Smooth muscle cell (in vitro differentiated cells): ENCODE measurements around the gene SPOCK1. TPM values are rescaled to one million over a fixed set of nuclear protein-coding genes. Genes with fewer than 3 reads are reported as not detected.

Experiments
- DNase-seq: peaks from one replicate; lab custom pipeline; 2025; ENCODE audit not compliant: unreplicated experiment; lab: John Stamatoyannopoulos, UW
- H2AFZ ChIP-seq: fragments of 200-600 bp; sonication (generic); 2 replicates; pipeline ENCODE4 v1.6.0; 2016; ENCODE audit warnings: antibody characterized with exemption, low read depth, mild to moderate bottlenecking
- H3F3A ChIP-seq: fragments of 200-600 bp; sonication (generic); 2 replicates; pipeline ENCODE4 v1.6.0; 2017; ENCODE audit warnings: antibody characterized with exemption, low read depth
- H3K27ac ChIP-seq: fragments of 200-600 bp; sonication (generic); 2 replicates; pipeline ENCODE4 v1.5.1; 2016; ENCODE audit warnings: low read depth, mild to moderate bottlenecking
- H3K27me3 ChIP-seq: fragments of 200-600 bp; sonication (generic); 2 replicates; pipeline ENCODE4 v1.6.1; 2016; ENCODE audit warnings: low read depth, mild to moderate bottlenecking
- H3K36me3 ChIP-seq: fragments of 200-600 bp; sonication (generic); 2 replicates; pipeline ENCODE4 v1.5.1; 2016; ENCODE audit warnings: low read depth
- H3K4me1 ChIP-seq: fragments of 200-600 bp; sonication (generic); 2 replicates; pipeline ENCODE4 v1.5.1; 2016; ENCODE audit warnings: low read depth
- H3K4me2 ChIP-seq: fragments of 200-600 bp; sonication (generic); 2 replicates; pipeline ENCODE4 v1.6.0; 2016; ENCODE audit warnings: mild to moderate bottlenecking
- H3K4me3 ChIP-seq: fragments of 200-600 bp; sonication (generic); 2 replicates; pipeline ENCODE4 v1.5.1; 2016; ENCODE audit warnings: mild to moderate bottlenecking
- H3K79me2 ChIP-seq: fragments of 200-600 bp; sonication (generic); 2 replicates; pipeline ENCODE4 v1.6.0; 2016; ENCODE audit warnings: low read depth, mild to moderate bottlenecking
- H3K9ac ChIP-seq: fragments of 200-600 bp; sonication (generic); 2 replicates; pipeline ENCODE4 v1.6.0; 2016; ENCODE audit warnings: low read depth
- H3K9me3 ChIP-seq: fragments of 200-600 bp; sonication (generic); replicated peaks from 2 replicates; pipeline ENCODE4 v1.5.1; 2016; ENCODE audit warnings: low read depth
- H4K20me1 ChIP-seq: fragments of 200-600 bp; sonication (generic); 2 replicates; pipeline ENCODE4 v1.6.0; 2016; ENCODE audit warnings: low read depth
- CTCF ChIP-seq: fragments of 200-600 bp; sonication (generic); IDR thresholded peaks from 2 replicates; pipeline ENCODE4 v1.5.1; 2017; ENCODE audit warnings: borderline replicate concordance, mild to moderate bottlenecking, antibody characterized with exemption; ENCODE audit not compliant: insufficient read depth, poor library complexity, severe bottlenecking
- WGBS: methylation state at CpG from one replicate; pipeline ENCODE4 v1.1.7; 2016; ENCODE audit warnings: low lambda C conversion rate; 5-methylcytosine and 5-hydroxymethylcytosine counted together
- polyA plus RNA-seq: library from polyadenylated mRNA; unstranded; fragments of >200 nt; fragmentation: Nextera tagmentation; extraction: Ambion mirVana; gene quantifications from 2 replicates; pipeline ENCODE4 v1.2.1, GENCODE V29; 2016
- total RNA-seq: library from RNA; depleted of rRNA; stranded (reverse); fragments of >200 nt; gene quantifications from 2 replicates; pipeline ENCODE4 v1.2.3, GENCODE V29; 2014

SPOCK1 gene
- total and polyA plus RNA-seq, 2 experiments from 2014 or later = 56.2 to 80.0 TPM

- Histone ChIP-seq H3K79me2 (no peaks in the 10 kb centered on the region), H3K9ac (no peak overlapping the region), H3K4me2 (no peak overlapping the region), H3K9me3 (no peaks in the 10 kb centered on the region), H4K20me1 (no peaks in the 10 kb centered on the region), H3K36me3 (no peaks in the 10 kb centered on the region), H3K27me3 (no peaks in the 10 kb centered on the region), H3F3A (no peaks in the 10 kb centered on the region), H3K4me3 (no peak overlapping the region), H2AFZ (no peak overlapping the region), H3K4me1 (peaks cover 4% of the 10 kb centered on the region), H3K27ac (no peak overlapping the region)
- WGBS = 88% methylated on average over 2 of the region's 2 CpGs
- TF ChIP-seq CTCF = no peak
- no peak for DNase-seq
These were observed 369.0 kb downstream of the SPOCK1 start for GRCh38 chr5:137129886-137130680.

GRCh38 chr5:137128012-137128411 is 371.1 kb downstream of the SPOCK1 start:
- no peaks in the 10 kb centered on the region for H3K4me1 ChIP-seq
- TF ChIP-seq CTCF = no peak
- 67% methylated on average over 4 of the region's 4 CpGs for WGBS
- no peak overlapping the region for H3K9ac ChIP-seq
- H3K9me3 ChIP-seq = no peaks in the 10 kb centered on the region
- no peak overlapping the region for H3K4me2 ChIP-seq
- H3K4me3 ChIP-seq = no peak overlapping the region
- H4K20me1 ChIP-seq = no peaks in the 10 kb centered on the region
- H3K27me3 ChIP-seq = no peaks in the 10 kb centered on the region
- H2AFZ ChIP-seq = no peak overlapping the region
- H3F3A ChIP-seq = no peaks in the 10 kb centered on the region
- H3K27ac ChIP-seq = no peak overlapping the region
- DNase-seq = no peak
- no peaks in the 10 kb centered on the region for H3K36me3 ChIP-seq
- H3K79me2 ChIP-seq = no peaks in the 10 kb centered on the region

DNA sequence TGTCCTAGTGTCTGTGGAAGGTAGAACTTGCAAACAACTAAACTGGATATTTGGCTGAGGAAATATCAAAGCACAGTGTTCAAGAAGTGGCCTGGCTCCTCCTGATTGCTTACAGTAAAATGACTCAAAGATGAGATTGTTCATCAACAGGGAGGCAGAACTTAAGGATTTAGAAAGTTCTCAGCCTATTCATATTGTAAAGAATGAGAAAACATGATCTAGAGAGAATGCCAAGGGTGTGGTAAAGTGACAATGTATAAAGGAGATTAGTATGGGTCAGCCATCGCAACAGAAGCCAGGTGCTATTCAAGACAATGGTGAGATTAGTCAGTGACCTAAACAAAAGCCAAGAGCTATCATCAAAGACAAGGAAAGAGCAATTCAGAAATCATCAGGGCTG is 372.3 kb downstream of the SPOCK1 start:
- H3K4me2 ChIP-seq = no peak overlapping the region
- no peaks in the 10 kb centered on the region for H3K79me2 ChIP-seq
- H3K4me3 ChIP-seq = no peak overlapping the region
- no peak overlapping the region for H2AFZ ChIP-seq
- no peaks in the 10 kb centered on the region for H4K20me1 ChIP-seq
- no peak overlapping the region for H3K27ac ChIP-seq
- TF ChIP-seq CTCF = no peak
- no peaks in the 10 kb centered on the region for H3K9me3 ChIP-seq
- H3K27me3 ChIP-seq = no peaks in the 10 kb centered on the region
- DNase-seq = no peak
- no peaks in the 10 kb centered on the region for H3K36me3 ChIP-seq
- 100% methylated on average over 1 of the region's 1 CpG for WGBS
- no peaks in the 10 kb centered on the region for H3F3A ChIP-seq
- no peaks in the 10 kb centered on the region for H3K4me1 ChIP-seq
- H3K9ac ChIP-seq = no peak overlapping the region

- Histone ChIP-seq H3K36me3 (no peaks in the 10 kb centered on the region), H4K20me1 (no peaks in the 10 kb centered on the region), H3F3A (no peaks in the 10 kb centered on the region), H3K79me2 (no peaks in the 10 kb centered on the region), H3K4me2 (no peak overlapping the region), H2AFZ (no peak overlapping the region), H3K27me3 (no peaks in the 10 kb centered on the region), H3K27ac (no peak overlapping the region), H3K9me3 (no peaks in the 10 kb centered on the region), H3K4me1 (no peaks in the 10 kb centered on the region), H3K4me3 (no peak overlapping the region), H3K9ac (no peak overlapping the region)
- 87% methylated on average over 2 of the region's 2 CpGs for WGBS
- TF ChIP-seq CTCF = no peak
- DNase-seq = no peak
These were observed 376.6 kb downstream of the SPOCK1 start for GRCh38 chr5:137122558-137122957.
